GM19035 (cell line): ENCODE measurements around the gene SULT1C3.

Experiments used
- ATAC-seq: cut with Tn5 transposase; IDR thresholded peaks from one replicate; pipeline ENCODE4 v1.9.1; 2021; ENCODE audit not compliant: unreplicated experiment

Gene SULT1C3

DNA sequence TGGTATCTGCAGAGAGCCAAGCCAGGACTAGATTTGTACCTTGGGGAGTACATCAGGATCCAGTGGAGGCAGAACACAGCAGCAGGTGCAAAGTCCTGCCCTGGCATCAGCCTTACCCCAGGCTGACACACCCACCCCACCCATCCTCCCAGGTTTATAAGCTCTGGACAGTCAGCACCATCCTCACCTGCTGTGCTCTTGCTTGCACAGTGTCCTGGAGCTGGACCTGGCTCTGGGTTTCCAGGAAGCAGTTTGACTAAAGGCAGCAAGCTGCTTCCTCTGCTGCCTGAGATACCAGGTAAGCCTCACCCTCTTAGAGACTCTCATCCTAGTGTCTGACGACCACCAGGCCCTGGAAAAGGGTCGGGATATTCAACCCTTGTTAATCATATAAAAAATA is at the start of gene SULT1C3:
Gene SULT1C3 (plus strand): TSS at position 183 of the 400 bp plus-strand sequence. CDS start 7,227 bp downstream, outside the sequence.
- no peak for ATAC-seq

DNA sequence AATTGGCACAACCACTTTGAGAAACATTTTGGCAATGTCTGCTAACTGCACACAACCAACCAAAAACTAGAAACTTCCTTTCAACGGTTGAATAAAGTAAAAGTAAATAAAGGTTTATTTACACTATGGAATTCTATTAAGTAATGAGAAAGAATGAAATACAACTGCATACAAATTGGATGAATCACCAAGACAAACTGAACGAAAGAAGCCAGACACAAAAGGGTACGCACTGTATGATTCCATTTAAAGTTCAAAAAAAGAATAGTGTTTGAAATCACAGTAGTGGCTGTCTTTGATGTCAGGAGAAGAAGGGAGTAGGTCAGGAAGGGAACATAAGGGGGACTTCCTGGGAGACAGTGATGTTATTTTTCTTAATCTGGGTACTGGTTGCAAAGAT is 46.5 kb upstream of the SULT1C3 start:
- no peak for ATAC-seq

DNA sequence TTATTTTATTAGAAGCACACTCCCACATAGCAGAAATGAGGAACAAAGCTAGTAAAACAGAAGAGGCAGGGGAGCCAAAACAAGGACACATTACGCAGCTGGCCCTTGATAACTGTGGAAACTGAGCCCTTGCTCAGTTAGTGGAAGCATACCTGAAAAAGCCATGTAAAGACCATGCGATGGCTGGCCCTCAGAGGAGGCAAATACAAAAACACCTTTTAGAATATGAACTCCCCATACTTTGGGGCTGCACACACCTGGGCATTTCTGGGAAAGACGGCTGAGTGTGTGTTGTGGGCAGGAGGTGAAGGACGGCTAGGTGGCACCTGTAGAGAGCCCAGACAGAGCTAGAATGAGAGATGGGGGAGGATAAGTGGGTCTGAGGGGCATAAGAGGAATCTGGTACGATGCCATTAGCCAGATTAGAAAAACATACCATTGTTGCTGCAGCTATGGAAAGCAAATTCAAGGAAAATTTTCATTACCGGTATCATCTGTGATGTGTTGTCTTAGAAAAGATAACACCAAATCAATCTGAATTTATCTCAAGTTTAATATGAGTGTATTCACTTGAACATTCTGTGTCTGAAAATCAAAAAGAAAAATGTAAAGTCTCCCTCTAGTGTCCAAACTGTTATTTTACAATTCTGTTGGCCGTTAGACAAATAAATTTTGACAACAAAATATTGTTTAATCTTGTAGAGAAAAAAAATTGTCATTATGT is 45.2 kb upstream of the SULT1C3 start:
- no peak for ATAC-seq

DNA sequence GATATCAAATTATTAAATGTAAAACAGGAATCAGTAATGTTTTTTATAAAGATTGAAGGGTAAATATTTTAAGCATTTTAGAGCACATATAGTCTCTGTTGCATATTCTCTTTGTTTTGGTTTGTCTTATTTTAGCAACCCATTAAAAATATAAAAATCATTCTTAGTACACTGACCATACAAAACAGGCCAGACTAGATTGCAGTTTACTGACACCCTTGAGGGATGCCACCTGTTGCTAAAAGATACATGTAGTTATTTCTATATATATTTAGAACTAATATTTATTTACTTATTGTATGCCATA is 44.7 kb upstream of the SULT1C3 start:
- ATAC-seq = no peak

DNA sequence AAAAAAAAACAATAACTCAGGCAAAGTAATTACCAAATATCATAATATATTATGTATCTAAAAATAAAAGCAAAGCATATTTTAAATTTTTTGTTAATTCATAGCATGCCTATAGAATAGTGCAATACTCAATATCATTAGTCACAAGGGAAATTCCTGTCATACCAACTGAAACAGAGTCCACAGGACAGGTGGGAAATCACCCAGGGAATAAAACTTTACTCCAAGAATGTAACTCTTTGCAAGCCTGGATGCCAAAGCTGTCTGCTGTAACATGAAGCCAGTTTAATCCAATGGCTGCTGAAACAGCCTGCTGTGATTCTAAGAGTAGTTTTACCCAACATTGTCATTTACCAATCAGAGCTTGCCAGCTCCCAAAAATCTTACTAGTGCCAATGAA is 40.0 kb upstream of the SULT1C3 start:
- no peak for ATAC-seq

DNA sequence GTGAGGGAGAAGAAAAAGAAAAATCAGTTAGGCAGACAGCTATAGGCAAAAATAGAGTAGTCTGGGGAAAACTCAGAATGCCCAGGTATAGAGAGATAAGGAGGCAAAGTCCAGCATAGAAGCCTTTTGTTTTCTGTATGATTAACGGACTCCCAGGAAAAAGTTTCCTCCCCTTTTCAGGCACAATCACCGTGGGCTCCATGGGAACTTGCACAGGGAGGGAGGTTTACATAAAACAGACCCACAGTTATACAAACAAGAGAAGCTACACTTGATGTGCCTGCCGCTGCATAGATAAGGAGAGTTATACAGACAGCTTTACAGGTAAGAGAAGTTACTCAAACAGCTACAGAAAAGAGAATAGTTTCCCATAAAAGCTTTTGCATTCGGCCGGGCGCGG is 39.2 kb upstream of the SULT1C3 start:
- no peak for ATAC-seq

DNA sequence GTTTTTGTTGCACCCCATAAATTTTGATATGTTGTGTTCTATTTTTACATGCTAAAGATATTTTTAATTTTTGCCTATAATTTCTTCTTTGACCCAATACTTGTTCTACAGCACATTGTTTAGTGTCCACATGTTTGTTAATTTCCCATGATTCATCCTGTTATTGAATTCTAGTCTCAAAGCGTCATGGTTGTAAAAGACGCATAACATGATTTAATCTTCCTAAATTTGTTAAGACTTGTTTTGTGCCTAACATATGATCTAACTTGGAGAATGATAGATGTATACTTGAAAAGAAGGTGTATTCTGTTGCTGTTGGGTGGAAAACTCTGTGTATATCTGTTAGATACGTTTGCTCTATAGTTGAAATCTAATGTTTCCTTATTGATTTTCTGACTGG is 27.1 kb upstream of the SULT1C3 start:
- no peak for ATAC-seq

DNA sequence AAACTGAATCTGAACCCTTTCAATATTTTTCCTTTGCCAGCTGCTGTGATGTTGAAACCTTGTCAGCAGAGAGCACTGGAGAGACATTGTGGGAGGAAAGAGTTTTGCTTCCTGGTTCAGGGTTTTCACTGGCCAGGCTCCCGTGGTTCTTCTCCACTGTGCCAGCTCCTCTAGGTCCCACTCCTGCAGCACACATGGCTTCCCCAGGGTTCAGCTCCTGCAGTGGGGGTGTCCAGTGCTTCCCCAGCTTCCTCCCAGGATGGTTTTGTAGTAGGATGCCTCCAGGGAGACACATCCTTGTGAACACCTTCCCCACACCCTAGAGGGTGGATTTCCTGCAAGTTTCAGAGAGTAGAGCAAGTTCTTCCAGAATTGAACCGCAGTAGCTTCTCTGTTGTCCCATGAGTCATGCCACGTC is 24.0 kb upstream of the SULT1C3 start:
- ATAC-seq = no peak

DNA sequence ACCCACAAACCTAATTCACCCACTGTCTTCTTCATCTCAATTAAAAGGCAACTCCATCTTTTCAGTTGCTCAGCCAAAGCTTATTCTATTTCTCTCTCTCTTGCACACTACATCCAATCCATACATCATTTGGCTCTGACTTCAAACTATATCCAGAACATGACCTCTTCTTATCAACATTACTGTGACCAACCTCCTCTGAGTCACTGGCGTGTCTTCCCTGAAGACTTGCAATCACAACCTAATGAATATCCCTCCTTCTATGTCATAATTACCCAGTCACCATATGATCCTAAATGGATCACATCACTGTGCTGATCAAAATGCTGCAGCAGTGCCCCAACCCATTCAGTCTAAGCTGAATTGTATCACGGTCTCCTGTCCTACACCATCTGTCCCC is 22.6 kb upstream of the SULT1C3 start:
- ATAC-seq = no peak

DNA sequence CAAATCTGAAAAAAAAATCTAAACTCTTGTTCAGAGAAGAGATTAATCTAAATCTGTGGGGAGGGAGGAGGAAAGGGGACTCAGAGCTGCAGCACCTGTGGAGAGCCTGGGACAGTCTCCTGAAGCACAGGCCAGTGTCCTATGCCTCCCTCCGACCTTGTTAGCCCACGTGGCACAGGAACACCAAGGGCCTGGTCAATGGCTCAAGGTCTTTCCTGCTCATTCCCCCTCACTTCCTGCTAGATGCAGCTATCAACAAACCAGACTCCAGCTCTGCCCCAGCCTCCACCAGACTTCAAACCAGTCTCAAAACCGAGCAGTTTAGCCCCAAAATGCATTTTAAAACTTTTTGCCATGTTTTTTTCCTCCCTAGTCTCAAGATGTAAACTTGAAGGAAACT is 20.1 kb upstream of the SULT1C3 start:
- ATAC-seq = no peak

DNA sequence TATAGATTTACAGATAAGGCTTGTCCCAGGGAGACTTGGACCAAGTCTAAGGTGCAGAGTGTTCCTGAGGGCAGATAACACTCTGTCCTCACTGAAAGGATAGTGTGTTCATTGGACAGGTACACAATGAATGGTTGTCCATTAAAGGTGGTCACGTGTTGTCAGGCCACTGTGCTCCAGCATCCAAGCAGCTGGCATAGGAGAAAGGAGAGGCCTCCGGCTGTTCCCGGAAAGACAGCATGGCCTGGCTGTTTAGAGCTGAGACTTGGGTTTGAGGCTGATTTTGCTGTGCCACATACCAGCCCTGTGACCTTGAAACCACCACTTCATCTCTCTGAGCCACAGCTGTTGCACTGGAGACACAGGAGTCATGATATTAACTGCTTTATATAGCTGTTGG is 19.6 kb upstream of the SULT1C3 start:
- no peak for ATAC-seq

DNA sequence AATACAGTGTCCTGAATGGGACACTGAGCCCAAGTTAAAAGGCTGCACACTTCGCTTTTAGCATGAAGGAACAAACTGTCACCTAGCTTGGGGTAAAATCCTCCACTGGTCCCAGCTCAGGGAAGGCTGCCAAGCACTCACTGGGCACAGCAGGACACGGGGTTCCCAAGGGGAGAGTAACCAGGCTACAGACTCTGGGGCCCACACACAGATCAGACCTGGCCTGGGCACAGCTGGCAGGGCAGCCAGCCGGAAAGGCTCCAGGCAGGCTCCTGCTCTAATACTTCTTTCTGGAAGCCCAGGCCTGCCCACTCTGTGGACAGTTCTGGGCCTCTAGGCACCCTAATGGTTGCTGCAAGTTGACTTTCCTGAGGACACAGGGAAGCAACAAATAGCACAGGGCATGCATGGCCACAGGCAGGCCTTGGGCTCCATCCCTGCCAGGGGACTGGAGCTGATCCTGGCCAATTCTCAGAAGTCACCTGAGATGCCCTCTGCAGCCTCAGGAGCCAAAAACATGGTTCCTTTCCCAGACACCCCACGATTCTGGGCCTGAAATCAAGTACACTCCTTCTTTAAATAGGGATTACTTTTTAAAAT is 18.7 kb upstream of the SULT1C3 start:
- ATAC-seq = no peak

DNA sequence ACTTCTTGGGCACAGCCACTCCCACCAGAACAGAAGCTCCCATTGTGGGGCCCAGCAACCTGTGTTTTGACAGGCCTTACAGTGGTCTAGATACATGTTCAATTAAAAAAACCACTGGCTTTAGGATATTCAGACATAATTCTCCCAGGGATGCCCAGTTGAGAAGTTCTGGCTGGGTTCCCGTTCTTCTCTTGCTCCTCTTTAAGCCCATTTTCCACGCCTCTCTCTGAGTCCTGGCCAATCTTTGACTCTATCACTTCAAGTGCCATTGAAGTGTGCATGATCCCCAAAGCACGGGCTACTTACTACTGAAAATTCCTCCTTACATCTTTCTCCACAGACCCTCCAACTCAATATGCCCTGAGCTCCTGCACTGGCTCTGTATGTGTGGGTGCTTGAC is 17.5 kb upstream of the SULT1C3 start:
- ATAC-seq = no peak

DNA sequence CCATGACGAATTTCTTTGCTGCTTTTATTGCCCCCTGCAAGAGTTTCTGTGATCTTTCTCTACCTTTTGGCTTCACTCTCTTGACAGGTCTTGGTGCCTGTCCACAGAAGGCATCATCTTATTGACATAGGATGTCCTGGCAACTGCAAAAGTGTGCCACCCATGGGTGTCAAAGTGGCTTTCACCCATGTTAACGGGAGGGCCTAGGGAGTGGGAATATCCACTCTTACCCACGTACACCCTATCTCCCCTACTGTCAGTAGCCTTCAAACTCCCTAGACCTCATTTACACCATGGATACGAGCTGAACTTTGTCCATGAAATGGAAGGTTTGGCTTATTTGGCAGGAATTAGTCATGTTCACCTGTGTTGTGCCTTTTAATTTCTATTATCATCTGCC is 16.2 kb upstream of the SULT1C3 start:
- no peak for ATAC-seq

DNA sequence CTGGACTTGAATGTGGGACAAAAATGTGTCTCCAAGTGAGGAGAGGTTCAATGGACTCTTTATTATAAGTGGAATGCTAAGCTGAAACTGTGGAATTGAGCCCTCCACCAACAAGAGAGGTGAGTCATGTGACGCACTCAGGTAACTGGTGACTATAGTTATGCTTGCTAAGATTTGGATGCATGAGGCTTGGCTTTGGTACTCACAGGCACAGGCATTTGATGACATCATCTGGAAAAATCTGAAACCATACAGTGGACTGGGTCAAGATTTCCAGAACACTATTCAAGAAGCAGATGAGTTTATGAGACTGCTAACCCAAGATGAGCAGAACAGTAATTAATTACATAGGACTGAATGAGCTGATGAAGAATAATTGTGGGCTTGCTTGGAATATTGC is 15.7 kb upstream of the SULT1C3 start:
- no peak for ATAC-seq

DNA sequence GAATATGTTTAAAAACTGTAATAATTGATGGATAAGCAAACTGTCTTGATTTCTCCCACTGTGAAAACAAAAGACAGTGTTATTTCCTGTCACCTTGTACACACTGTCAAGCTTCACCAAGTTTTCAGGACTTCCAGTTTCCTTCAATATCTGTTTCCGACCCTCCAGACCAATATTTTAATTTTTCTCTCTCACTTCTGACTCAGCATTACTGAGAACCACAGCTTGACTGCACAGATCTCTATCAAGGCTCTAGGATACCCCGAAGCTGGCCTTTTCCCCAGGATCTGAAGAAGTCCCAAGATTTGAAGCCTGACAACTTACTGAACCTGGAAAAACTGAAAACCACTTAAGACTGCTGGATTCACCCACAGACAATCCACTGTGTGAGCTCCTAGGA is 13.2 kb upstream of the SULT1C3 start:
- ATAC-seq = no peak

DNA sequence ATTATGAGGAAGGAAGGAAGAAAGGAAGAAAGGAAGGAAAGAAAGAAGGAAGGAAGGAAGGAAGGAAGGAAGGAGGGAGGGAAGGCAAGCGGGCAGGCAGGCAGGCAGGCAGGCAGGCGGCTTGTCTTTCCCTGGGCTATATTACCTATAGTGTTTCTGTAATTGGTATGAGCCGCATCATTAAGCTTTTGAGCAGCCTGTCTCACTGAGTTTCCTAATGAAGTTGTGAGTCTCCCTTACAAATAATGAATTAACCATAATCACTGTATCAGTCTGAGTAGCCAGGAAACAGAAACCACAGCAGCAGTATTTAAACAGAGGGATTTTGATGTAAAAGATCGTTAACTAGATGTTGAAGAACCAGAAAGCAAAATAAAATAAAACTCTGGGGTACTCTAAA is 11.8 kb upstream of the SULT1C3 start:
- no peak for ATAC-seq

DNA sequence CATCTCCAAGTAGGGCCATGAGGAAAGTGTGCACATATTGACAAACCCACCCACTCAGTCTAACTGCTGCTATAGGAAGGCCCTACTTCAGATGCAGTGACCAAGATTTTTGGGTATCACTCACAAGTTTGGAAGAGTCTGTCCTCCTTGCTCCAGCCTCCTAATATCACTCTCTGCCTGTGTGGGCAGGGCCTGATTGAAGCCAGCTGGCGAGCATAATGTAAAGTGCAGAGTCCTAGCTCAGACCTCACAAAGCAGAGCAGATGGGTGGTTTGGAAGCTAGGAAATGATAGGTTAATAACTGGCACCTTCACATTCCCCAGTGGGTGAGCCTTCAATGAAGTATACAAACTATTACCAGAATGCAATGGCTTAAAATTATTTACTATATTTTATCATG is 11.2 kb upstream of the SULT1C3 start:
- ATAC-seq = no peak

DNA sequence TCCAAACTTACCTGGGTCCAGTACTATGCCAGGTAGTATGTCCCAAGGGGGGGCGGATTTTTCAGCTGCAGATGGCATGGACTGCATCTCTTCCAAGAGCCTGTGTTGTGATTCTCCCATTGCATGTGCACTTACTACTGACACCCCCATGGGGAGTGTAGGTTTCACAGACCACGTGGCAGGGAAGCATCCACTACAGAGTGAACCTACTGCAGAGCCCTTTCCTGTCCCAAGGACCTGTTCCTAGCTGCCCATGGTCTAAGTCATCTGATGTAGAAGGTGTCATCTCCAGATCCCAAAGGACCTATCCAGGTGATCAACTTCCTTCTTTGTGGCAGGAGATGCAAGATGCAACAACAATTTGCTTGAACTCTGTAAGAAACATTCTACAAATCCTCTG is 9.9 kb upstream of the SULT1C3 start:
- no peak for ATAC-seq

DNA sequence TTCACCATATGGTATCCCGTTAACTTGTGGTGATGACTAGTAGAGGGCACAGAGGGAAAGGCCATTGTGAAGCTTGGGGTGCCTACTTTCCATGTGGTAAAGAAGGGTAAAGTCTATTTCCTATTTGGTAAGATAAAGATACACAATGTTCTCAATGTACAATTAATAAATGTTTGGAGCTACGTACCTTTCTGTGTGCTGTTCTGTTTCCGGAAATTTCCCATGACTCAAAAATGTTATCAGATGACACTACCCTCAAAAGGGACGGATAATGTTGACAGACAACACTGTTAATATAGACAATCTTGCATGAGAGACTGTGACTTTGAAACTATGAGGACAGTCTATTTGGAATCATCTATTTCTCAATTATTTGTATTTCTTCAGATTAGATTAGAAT is 4.2 kb upstream of the SULT1C3 start:
- ATAC-seq = no peak

DNA sequence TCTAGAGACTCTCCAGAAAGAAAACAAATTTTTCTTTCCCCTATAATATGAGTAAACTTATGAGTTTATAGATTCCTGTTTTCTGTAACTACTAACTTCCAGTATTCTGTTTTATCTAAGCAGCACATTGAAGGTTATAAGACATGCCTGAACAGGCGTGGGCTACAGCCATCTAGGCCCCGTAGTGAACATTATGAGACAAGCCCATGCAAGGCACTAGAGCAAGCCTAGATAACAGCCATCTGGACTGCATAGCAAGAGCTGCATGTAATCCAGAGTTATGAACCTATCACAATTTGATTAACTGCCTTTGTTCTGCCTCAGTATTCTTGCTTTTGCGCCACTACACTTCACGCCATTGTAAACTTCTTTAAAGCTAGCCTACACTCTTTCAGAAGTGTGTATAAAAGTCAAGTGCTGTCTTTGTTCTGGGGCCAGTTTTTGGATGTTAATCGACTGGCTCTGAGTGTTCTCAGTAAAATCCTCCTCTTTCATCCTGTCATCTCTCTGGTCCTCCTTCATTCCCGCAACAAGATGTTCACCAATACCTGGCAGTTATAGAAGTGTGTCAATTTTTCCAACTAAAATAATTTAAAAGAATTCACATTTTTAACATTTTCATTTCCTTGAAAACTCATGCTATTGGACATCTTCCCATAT is 3.0 kb upstream of the SULT1C3 start:
- ATAC-seq = no peak

DNA sequence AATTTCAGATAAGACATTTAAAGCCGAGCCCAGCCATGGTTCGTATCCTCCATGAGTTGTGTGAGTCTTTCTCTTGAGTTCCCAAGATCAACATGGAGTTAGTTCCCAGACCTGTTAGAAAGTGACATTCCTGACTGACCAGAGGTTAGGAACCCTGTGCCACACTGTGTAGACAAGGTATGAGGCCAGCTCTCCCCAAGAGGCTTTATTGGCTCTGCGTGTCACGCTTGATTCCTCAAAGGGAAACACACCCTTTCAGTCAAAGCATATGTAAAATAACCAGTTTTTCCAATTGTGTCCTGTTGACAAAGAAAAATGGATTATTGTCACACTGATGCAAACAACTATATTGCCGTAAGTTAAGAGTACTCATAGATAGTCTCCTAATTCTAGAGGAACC is 1.2 kb downstream of the SULT1C3 start:
- ATAC-seq = no peak

DNA sequence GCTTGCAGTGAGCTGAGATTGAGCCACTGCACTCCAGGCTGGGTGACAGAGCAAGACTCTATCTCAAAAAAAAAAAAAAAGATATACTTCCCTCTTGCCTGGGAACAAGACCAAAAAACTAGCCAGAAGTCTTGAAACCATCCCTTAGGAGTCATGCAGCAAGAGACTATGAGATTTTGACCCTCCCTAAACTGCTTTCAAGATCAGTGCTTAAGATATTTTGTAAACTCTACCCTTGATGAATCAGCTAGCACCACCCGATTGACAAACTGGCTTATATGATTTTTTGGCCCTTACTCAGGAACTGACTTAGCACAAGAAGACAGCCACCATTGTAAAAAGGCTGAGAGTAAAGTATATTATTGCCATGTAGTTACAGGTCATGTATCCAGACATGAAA is 3.8 kb downstream of the SULT1C3 start:
- no peak for ATAC-seq
